Neural cell (in vitro differentiated cells): ENCODE data around the gene ECM1.

ENCODE experiments used
- CTCF ChIP-seq: fragments of 450-650 bp; IDR thresholded peaks from 2 replicates; pipeline ENCODE4 v1.5.1; 2014; ENCODE audit warnings: antibody characterized with exemption, mild to moderate bottlenecking, moderate library complexity; ENCODE audit not compliant: poor library complexity, severe bottlenecking
- EP300 ChIP-seq: fragments of 450-650 bp; conservative IDR thresholded peaks from 2 replicates; pipeline ENCODE4 v1.6.1; 2014; ENCODE audit warnings: antibody characterized with exemption, mild to moderate bottlenecking, moderate library complexity; ENCODE audit not compliant: poor library complexity, severe bottlenecking
- EZH2 ChIP-seq: fragments of 200-600, 300-800 bp; shearing (Covaris generic), sonication (generic); IDR thresholded peaks from 2 replicates; pipeline ENCODE4 v1.6.1; 2014; ENCODE audit warnings: antibody characterized with exemption, low read length, borderline replicate concordance, mild to moderate bottlenecking; ENCODE audit not compliant: insufficient read depth, poor library complexity, severe bottlenecking
- MXI1 ChIP-seq: fragments of 450-650 bp; conservative IDR thresholded peaks from 2 replicates; pipeline ENCODE4 v1.6.1; 2014; ENCODE audit warnings: antibody characterized with exemption, mild to moderate bottlenecking; ENCODE audit not compliant: poor library complexity, severe bottlenecking
- POLR2AphosphoS5 ChIP-seq: IDR thresholded peaks from 2 replicates; pipeline ENCODE4 v1.6.1; 2012
- RAD21 ChIP-seq: fragments of 450-650 bp; conservative IDR thresholded peaks from 2 replicates; pipeline ENCODE4 v1.6.1; 2014; ENCODE audit warnings: antibody characterized with exemption, mild to moderate bottlenecking, moderate library complexity
- REST ChIP-seq: IDR thresholded peaks from 2 replicates; pipeline ENCODE4 v1.6.1; 2012; ENCODE audit warnings: borderline replicate concordance

- TF ChIP-seq EP300 (no peak), CTCF (no peak), RAD21 (no peak), EZH2 (no peak), POLR2AphosphoS5 (no peak), REST (no peak), MXI1 (no peak)
Measured at GRCh38 chr1:150476754-150477153, 31.2 kb upstream of the ECM1 start.
